ENCODE measurements around the gene DACT2.

DNA sequence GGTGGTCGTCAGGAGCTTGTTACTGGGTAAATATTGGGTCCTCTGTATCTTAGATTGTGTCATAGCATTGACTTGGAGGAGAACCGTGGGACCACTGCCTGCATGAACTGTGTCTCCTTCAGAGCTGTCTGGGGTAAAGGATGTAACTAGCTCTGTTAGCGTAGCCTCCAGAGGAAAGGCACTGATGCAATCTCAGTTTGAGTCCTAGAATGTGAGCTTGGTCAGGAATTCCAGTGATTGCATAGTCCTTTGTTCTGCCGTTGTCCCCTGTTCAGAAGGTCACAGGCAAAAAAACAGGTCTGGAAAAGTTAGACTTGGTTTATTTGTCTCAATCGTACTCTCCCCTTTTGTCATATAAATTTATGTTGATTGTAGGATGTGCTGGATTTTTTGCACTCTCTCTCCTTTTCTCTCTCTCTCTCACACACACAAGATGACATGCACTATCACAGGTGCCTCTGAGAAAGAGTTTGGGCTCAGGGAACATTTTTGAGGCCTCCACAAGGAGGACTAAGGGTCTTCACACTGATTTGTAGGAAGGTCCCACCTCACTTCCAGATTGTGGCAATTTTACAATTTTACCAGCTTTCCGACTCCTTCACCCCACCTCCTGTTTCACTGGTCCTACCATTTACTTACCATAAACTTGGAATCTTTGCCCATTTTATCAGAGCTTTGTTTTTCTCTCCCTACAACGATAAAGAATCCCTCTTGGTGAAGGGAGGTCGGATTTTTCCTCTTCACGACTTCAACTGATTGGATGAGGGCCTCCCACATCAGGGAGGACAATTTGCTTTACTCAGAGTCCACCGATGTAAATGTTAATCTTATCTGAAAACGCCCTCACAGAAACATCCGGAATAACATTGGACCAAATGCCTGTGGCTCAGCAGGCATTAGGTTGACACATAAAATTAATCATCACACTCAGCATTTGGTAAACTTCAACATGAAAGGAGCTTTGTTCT, 7.0 kb upstream of the DACT2 start:
- no peak for TF ChIP-seq POLR2A (IDR thresholded peaks at IDR 0.05; ENCODE audit: low read length)
- TF ChIP-seq GATA1 (IDR thresholded peaks at IDR 0.05; ENCODE audit: low read depth, low read length), result no peak
